ENCODE data around the gene FBF1.
A peak's percentile ranks its signal among the peaks of the same experiment; 100 is the strongest.
"Not testable (repeated sequence)": the region's sequence is repeated elsewhere in the genome, so short reads cannot be mapped to it uniquely, and the experiment has no call there.

Gene FBF1

DNA sequence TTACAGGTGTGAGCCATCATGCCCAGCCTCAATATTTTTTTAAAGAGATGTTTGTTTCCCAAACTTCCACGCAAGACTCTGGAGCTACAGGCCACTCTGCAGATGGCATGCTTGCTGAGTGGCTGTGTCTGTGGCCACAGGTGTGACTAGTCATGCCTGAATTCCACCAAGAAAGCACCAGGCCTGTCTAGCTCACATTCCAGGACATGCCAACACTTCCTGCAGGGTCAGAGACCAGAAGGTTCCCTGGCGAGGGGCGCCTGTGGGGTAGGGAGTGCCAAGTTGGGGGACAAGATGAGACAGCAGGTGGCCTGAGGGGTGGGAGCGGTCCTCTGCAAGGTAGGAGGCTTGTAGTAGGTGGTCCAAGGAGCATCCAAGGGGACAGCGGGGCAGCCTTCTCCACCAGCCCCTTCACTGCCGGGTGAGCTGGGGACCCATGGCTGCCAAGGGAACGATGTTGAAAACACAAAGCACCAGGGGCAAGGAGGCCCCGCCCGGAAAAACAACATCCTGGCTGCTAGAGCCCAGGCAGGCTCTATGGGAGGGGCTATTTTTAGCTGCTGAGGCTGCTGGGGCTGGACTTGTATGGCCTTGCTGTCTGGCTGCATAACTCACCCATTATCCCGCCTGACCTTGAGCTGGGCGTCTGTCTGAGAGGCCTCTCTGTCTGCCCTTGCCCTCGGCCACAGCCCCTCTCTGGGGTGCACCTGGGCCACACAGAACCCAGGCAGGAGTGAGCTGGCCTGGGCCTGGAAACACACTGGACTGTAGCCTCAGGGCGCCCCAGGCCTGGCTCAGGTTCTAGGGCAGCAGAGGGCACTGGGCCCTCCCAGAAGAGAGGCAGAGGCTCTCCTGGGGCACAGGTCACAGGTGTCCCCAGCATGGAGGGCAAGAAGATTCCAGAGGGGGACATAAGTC, 68.1 kb downstream of the FBF1 start:
- Mint-ChIP-seq H3K4me1 (peaks cover 22% of the 10 kb centered on the region), H3K4me3 (no peak overlapping the region), H3K27me3 (no peaks in the 10 kb centered on the region), H3K27ac (peak overlapping the region; percentile 26), H3K36me3 (ENCODE audit: low read depth) (no peaks in the 10 kb centered on the region), H3K9me3 (no peaks in the 10 kb centered on the region)
- DNase-seq (no peak), ATAC-seq (no peak)

DNA sequence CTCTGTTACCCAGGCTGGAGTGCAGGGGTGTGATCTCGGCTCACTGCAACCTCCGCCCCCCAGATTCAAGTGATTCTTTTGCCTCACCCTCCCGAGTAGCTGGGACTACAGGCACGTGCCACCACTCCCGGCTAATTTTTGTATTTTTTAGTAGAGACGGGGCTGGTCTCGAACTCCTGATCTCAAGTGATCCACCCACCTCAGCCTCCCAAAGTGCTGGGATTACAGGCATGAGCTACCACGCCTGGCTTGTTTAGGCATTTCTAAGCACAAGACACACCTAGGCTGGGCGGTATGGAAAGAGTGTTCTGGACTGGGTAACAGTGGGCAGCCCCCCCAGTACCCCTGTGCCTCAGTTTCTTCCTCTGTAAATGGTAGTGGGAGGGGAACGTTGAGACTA, 70.6 kb downstream of the FBF1 start:
- not testable (repeated sequence) for H3K27ac Mint-ChIP-seq, H3K4me3 Mint-ChIP-seq, H3K27me3 Mint-ChIP-seq

DNA sequence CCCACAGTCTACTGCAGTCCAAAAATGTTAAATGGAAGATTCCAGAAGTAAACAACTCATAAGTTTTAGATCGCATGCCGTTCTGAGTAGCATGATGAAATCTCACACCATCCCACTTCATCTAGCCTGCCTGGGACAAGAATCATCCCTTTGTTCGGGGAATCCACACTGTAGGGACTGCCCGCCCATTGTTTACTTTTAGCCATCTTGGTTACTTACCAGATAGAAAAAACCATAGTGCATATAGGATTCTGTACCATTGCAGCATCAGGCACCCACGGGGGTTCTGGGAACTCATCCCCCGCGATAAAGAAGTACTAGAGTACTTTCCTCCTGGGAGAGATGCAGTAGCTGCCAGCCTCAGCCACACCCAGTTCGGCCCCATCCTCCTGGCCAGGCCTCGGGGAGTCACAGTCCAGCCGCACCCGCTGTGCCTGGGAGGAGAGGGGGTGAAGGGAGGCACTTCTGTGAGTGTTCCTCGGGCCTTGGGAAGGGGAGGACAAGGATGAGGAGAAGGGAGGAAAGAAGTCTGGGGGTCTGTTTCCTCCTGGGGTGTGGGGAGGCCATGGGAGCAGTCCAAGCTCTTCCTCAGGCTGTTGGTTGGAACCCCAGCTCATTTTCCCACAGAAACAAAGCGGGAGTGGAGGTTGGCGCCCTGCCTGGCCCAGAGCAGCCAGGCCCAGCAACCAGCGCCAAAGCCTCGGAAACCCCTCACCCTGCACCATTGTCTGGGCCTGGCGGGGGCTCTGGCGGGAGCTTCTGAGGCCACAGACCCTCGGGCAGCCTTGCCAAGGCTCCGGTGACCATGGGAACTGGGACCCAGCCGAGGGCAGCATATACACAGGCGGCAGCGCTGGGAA, 71.3 kb downstream of the FBF1 start:
- ATAC-seq: no peak
- H3K4me3 Mint-ChIP-seq: no peak overlapping the region
- H3K27ac Mint-ChIP-seq: no peak overlapping the region
- no peaks in the 10 kb centered on the region for H3K9me3 Mint-ChIP-seq
- no peak for DNase-seq
- H3K36me3 Mint-ChIP-seq (ENCODE audit: low read depth): no peaks in the 10 kb centered on the region
- H3K27me3 Mint-ChIP-seq: no peaks in the 10 kb centered on the region
- H3K4me1 Mint-ChIP-seq: peaks cover 13% of the 10 kb centered on the region

More for the DNA sequence above, 70.6 kb downstream of the FBF1 start:
- DNase-seq; H3K36me3 Mint-ChIP-seq (ENCODE audit: low read depth); H3K4me1 Mint-ChIP-seq; ATAC-seq; H3K9me3 Mint-ChIP-seq: not testable (repeated sequence)

DNA sequence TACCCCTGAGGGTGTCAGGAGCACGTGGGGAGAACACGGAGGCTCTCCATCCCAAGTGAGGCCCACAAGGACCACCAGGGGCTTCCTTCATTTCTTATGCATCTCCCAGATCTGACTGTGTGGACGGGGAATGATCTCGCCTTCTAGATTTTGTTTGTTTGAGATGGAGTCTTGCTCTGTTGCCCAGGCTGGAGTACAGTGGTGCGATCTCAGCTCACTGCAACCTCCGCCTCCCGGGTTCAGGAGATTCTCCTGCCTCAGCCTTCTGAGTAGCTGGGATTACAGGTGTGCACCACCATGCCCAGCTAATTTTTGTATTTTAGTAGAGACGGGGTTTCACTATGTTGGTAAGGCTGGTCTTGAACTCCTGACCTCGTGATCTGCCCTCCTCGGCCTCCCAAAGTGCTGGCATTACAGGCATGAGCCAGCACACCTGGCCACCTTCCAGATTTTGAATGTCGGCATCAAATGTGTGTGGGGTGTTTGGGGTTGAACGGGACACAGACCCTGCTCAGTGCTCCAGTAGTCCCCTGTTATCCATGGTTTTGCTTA, 72.0 kb downstream of the FBF1 start:
- DNase-seq; H3K36me3 Mint-ChIP-seq (ENCODE audit: low read depth); ATAC-seq; H3K27ac Mint-ChIP-seq; H3K4me3 Mint-ChIP-seq; H3K27me3 Mint-ChIP-seq; H3K9me3 Mint-ChIP-seq: not testable (repeated sequence)
- peaks cover 20% of the 10 kb centered on the region for H3K4me1 Mint-ChIP-seq

DNA sequence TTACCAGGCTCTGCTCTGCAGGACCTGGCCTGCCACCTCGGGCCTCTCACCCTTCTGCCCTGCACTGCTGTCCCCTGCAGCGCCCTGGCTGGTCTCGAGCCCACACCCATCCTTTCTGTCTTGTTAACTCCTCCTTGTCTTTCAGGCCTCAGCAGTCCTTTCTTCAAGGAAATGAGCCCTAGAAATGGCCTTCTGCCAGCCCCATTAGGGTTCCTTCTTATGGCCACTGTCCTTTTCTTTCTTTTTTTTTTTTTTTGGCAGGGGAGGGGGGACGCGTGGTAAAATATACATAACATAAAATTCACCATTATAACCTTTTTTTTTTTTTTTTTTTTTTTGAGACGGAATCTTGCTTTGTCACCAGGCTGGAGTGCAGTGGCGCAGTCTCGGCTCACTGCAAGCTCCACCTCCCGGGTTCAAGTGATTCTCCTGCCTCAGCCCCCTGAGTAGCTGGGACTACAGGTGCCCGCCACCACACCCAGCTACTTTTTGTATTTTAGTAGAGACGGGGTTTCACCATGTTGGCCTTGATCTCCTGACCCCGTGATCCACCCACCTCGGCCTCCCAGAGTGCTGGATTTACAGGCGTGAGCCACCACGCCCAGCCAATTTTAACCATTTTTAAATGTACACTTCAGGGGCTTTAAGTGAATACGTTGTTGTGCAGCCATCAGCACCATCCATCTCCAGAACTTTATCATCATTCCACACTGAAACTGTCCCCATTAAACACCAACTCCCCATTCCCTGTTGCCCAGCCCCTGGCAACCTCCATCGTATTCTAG, 75.2 kb downstream of the FBF1 start:
- H3K4me1 Mint-ChIP-seq: peaks cover 21% of the 10 kb centered on the region
- DNase-seq; ATAC-seq; H3K36me3 Mint-ChIP-seq (ENCODE audit: low read depth); H3K4me3 Mint-ChIP-seq; H3K27me3 Mint-ChIP-seq; H3K27ac Mint-ChIP-seq; H3K9me3 Mint-ChIP-seq: not testable (repeated sequence)

DNA sequence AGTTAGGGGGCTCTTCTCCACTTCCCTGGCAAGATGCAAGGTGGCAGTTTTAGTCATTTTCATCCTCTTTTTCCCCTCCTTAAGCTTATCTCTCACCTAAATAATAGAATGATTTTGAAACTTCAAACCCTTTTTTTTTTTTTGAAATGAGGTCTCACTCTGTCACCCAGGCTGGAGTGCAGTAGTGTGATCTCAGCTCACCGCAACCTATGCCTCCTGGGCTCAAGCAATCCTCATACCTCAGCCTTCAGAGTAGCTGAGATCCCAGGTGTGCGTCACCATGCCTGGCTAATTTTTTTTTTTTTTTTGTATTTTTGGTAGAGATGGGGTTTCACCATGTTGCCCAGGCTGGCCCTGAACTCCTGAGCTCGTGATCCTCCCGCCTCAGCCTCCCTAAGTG, 76.0 kb downstream of the FBF1 start:
- not testable (repeated sequence) for DNase-seq; H3K9me3 Mint-ChIP-seq; H3K36me3 Mint-ChIP-seq (ENCODE audit: low read depth); H3K4me3 Mint-ChIP-seq; H3K27me3 Mint-ChIP-seq
- H3K27ac Mint-ChIP-seq: peak overlapping the region; percentile 44
- peaks cover 21% of the 10 kb centered on the region for H3K4me1 Mint-ChIP-seq
- peak; percentile 11 for ATAC-seq

DNA sequence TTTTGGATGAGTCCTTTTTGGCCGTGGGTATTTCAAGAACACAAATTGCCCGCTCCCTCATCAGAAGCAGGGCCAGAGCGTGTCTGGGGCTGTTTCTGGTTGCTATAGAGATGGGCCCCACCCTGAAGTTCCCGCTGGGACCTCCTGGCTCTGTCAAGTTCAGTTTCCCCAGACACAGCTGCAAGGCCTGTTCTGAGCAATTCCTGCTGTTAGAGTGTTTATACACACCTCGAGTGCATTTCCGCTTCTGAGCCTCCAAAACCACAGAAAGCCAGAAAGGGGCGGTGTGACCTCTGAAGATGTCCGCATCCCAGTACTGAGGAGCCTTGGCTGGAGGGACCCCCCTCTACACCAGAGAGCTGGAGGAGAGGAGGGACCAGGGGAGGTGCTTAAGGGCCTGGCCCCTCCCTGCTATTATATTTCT, 76.4 kb downstream of the FBF1 start:
- DNase-seq: peak; percentile 46
- Mint-ChIP-seq H3K4me3 (peak overlapping the region; percentile 6), H3K27ac (peak overlapping the region; percentile 44), H3K36me3 (ENCODE audit: low read depth) (no peaks in the 10 kb centered on the region), H3K27me3 (no peaks in the 10 kb centered on the region), H3K4me1 (peaks cover 23% of the 10 kb centered on the region), H3K9me3 (no peaks in the 10 kb centered on the region)
- peak; percentile 74 for ATAC-seq

DNA sequence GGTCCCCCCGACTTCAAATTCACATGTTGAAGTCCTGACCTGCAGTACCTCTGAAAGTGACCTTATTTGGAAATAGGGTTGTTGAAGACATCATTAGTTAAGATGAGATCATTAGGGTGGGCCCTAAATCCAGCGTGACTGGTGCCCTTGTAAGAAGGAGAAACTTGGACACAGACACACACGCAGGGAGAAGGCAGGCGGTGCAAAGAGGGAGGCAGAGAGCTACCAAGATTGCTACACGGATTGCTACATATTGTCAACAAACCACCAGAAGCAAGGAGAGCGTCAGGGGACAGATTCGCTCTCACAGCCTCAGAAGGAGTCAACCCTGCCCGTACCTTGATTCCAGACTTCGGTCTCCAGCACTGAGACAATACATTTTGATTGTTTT, 78.9 kb downstream of the FBF1 start:
- H3K4me3 Mint-ChIP-seq: no peak overlapping the region
- H3K9me3 Mint-ChIP-seq: no peaks in the 10 kb centered on the region
- no peaks in the 10 kb centered on the region for H3K27me3 Mint-ChIP-seq
- DNase-seq (no peak), ATAC-seq (no peak)
- H3K27ac Mint-ChIP-seq: no peak overlapping the region
- no peaks in the 10 kb centered on the region for H3K36me3 Mint-ChIP-seq (ENCODE audit: low read depth)
- peaks cover 39% of the 10 kb centered on the region for H3K4me1 Mint-ChIP-seq
